CD4-positive, alpha-beta memory T cell (primary cell): ENCODE results near the gene PPM1G. TPM values are rescaled to one million over a fixed set of nuclear protein-coding genes. Genes with fewer than 3 reads are reported as not detected.
"Not testable (repeated sequence)": the region's sequence is repeated elsewhere in the genome, so short reads cannot be mapped to it uniquely, and the experiment has no call there.

Experiments used
- CTCF ChIA-PET: fragments of 350-600 bp; sonication (Branson Sonifier 250); formaldehyde crosslinking; loops from one replicate; lab custom pipeline; 2021; ENCODE audit warnings: inconsistent platforms; ENCODE audit not compliant: partially characterized antibody; lab: Charles Lee
- POLR2A ChIA-PET: fragments of 350-600 bp; sonication (Branson Sonifier 250); formaldehyde crosslinking; loops from one replicate; lab custom pipeline; 2021; ENCODE audit not compliant: partially characterized antibody; lab: Charles Lee
- DNase-seq, 5 donors: peaks; one replicate each; pipeline versions ENCODE4 v3.0.0 to v3.0.0-alpha.2; 2020 to 2022; ENCODE audit warnings: mixed read lengths in 1 of 5
- H3K27ac ChIP-seq: one replicate; pipeline ENCODE4 v1.7.0; 2013; ENCODE audit warnings: low read depth, low read length
- H3K27me3 ChIP-seq: 2 replicates; pipeline ENCODE4 v1.7.0; 2013; ENCODE audit warnings: mild to moderate bottlenecking, low read length, moderate library complexity; ENCODE audit not compliant: insufficient read depth
- H3K36me3 ChIP-seq: 2 replicates; pipeline ENCODE4 v1.7.0; 2013; ENCODE audit warnings: mild to moderate bottlenecking, low read length, moderate library complexity; ENCODE audit not compliant: insufficient read depth
- H3K4me1 ChIP-seq: 2 replicates; pipeline ENCODE4 v1.7.0; 2013; ENCODE audit warnings: mild to moderate bottlenecking, low read length, moderate library complexity; ENCODE audit not compliant: insufficient read depth
- H3K4me3 ChIP-seq, 2 donors: one replicate each; pipeline ENCODE4 v1.7.0; 2013; ENCODE audit warnings: low read length in 2 of 2, mild to moderate bottlenecking in 1 of 2
- H3K9me3 ChIP-seq, 2 donors: one replicate each; pipeline ENCODE4 v1.7.0; 2013; ENCODE audit warnings: low read length in 2 of 2, control low read depth in 1 of 2; ENCODE audit not compliant: control insufficient read depth in 1 of 2
- H3K27ac Mint-ChIP-seq, 7 donors: one replicate each; pipeline ENCODE4 v1.8.0; 2020 to 2021; ENCODE audit warnings: mixed read lengths in 7 of 7, mild to moderate bottlenecking in 6 of 7, inconsistent platforms in 3 of 7, moderate library complexity in 3 of 7
- H3K27me3 Mint-ChIP-seq, 2 donors: one replicate each; pipeline ENCODE4 v1.8.0; 2020 to 2021; ENCODE audit warnings: mixed read lengths in 2 of 2
- H3K36me3 Mint-ChIP-seq, 2 donors: one replicate each; pipeline ENCODE4 v1.8.0; 2020 to 2021; ENCODE audit warnings: mixed read lengths in 2 of 2, inconsistent platforms in 1 of 2, mild to moderate bottlenecking in 1 of 2
- H3K4me1 Mint-ChIP-seq, 4 donors: one replicate each; pipeline ENCODE4 v1.8.0; 2020 to 2021; ENCODE audit warnings: mixed read lengths in 4 of 4, mild to moderate bottlenecking in 1 of 4
- H3K4me3 Mint-ChIP-seq, 8 donors: one replicate each; pipeline ENCODE4 v1.8.0; 2020 to 2021; ENCODE audit warnings: mixed read lengths in 8 of 8, mild to moderate bottlenecking in 7 of 8, moderate library complexity in 6 of 8, inconsistent platforms in 3 of 8
- H3K9me3 Mint-ChIP-seq, 8 donors: one replicate each; pipeline ENCODE4 v1.8.0; 2020 to 2021; ENCODE audit warnings: mixed read lengths in 8 of 8, mild to moderate bottlenecking in 5 of 8, inconsistent platforms in 3 of 8, moderate library complexity in 1 of 8
- intact Hi-C: fragments of 100-400 bp; cut with micrococcal nuclease; formaldehyde crosslinking; loops from one replicate; pipeline ENCODE4 v1.15.1; 2023
- polyA plus RNA-seq, 2 donors: library from polyadenylated mRNA; unstranded; fragments of 300-500 nt; fragmentation: Illumina TruSeq; gene quantifications; one replicate each; pipeline ENCODE4 v1.2.3, GENCODE V29; 2021
- total RNA-seq, 2 experiments: library from RNA; stranded (reverse); gene quantifications; one replicate each; pipeline ENCODE4 v1.2.3, GENCODE V29; 2021

Gene PPM1G
- total and polyA plus RNA-seq, 4 experiments from 2014 or later = 53.8 to 99.4 (median 66.4) TPM

GRCh38 chr2:27362678-27363420 is 46.5 kb downstream of the PPM1G start:
- H3K9me3 Mint-ChIP-seq = no peaks in the 10 kb centered on the region
- H3K27me3 Mint-ChIP-seq = no peaks in the 10 kb centered on the region
- no peak overlapping the region for H3K4me3 Mint-ChIP-seq
- peaks cover 35% of the 10 kb centered on the region for H3K36me3 ChIP-seq
- no peaks in the 10 kb centered on the region for H3K27me3 ChIP-seq
- peaks cover 3% of the 10 kb centered on the region for H3K4me1 ChIP-seq
- H3K4me3 ChIP-seq = no peak overlapping the region
- POLR2A ChIA-PET = interaction anchor here (0.6 to 0.9 kb wide), 3 partner anchors 18 to 303 kb away, joined by 3 read pairs; partner anchors contain the start of gene ZNF513
- peaks cover 20 to 28% of the 10 kb centered on the region in 2 donors for H3K36me3 Mint-ChIP-seq
- H3K9me3 ChIP-seq = no peaks in the 10 kb centered on the region
- CTCF ChIA-PET = interaction anchor here (0.7 kb wide), 1 partner anchor 602 kb away, joined by 3 read pairs; no protein-coding TSS in a partner anchor
- no peak overlapping the region for H3K27ac ChIP-seq
- H3K4me1 Mint-ChIP-seq = peaks cover 7 to 16% (median 8%) of the 10 kb centered on the region in 4 donors
- no peak for DNase-seq
- intact Hi-C loops = no loop called here
- H3K27ac Mint-ChIP-seq = peak overlapping the region in 3 of 7 donors; percentile 4 to 75 (median 16)

GRCh38 chr2:27356382-27357181 is 52.8 kb downstream of the PPM1G start, which contains the start of gene GTF3C2:
Gene GTF3C2, minus strand, starts transcription at chr2:27356764. Its CDS starts 13,210 bp downstream, at chr2:27343554.
- H3K4me1 ChIP-seq = peaks cover 51% of the 10 kb centered on the region
- CTCF ChIA-PET = interaction anchor here (2.6 kb wide), 1 partner anchor 13 kb away, joined by 16 read pairs; the partner anchor contains the start of genes EIF2B4 and SNX17
- peaks cover 4 to 24% of the 10 kb centered on the region in 2 donors for H3K36me3 Mint-ChIP-seq

DNA sequence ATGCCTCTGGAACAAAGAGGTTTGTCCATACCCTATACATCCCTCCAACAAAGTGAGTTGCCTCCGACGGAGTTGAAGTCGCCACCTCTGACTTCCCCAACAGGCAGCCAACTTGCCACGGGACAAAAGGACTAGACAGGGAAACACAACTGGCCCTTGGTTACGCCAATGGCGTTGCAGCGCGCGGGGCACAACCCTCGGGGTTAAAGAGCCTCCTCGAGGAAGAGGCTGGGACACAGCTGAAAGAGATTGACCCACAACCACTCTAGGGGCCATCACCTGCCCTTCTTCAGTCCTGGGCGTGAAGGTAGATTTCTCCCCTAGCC is 53.4 kb downstream of the PPM1G start:
- peak overlapping the region; percentile 96 to 100 (median 99) for H3K27ac Mint-ChIP-seq
- CTCF ChIA-PET = interaction anchor here (0.9 to 2.6 kb wide), 3 partner anchors 9 to 53 kb away, joined by 3 to 16 read pairs (median 4); partner anchors contain the start of genes EIF2B4 and SNX17
- Histone ChIP-seq H3K36me3 (no peaks in the 10 kb centered on the region), H3K4me3 (peak overlapping the region; percentile 49 to 75), H3K27ac (peak overlapping the region; percentile 85), H3K27me3 (no peaks in the 10 kb centered on the region), H3K4me1 (peaks cover 53% of the 10 kb centered on the region), H3K9me3 (no peaks in the 10 kb centered on the region)
- H3K4me1 Mint-ChIP-seq = peaks cover 38 to 68% (median 51%) of the 10 kb centered on the region in 4 donors
- H3K27me3 Mint-ChIP-seq = no peaks in the 10 kb centered on the region
- H3K9me3 Mint-ChIP-seq = peaks cover 0 to 5% (median 0%) of the 10 kb centered on the region in 8 donors
- no peak for DNase-seq
- POLR2A ChIA-PET = interaction anchor here (0.9 to 2.9 kb wide), 11 partner anchors 11 to 308 kb away, joined by 3 to 49 read pairs (median 6); partner anchors contain the start of genes EIF2B4, MPV17, NRBP1 and PPM1G
- H3K36me3 Mint-ChIP-seq = peaks cover 4 to 24% of the 10 kb centered on the region in 2 donors
- peak overlapping the region; percentile 96 to 100 (median 98) for H3K4me3 Mint-ChIP-seq
- intact Hi-C loops = loop anchor here (1.0 to 5.0 kb wide), 7 partner anchors 14 to 271 kb away; partner anchors contain the start of genes CCDC121, EIF2B4, GPN1 and IFT172

More at GRCh38 chr2:27356382-27357181, 52.8 kb downstream of the PPM1G start, which contains the start of gene GTF3C2:
- no peaks in the 10 kb centered on the region for H3K9me3 ChIP-seq
- H3K27ac ChIP-seq = peak within 1 kb of the TSS; percentile 85
- H3K27me3 ChIP-seq = no peaks in the 10 kb centered on the region
- peak; percentile 93 to 97 (median 93) for DNase-seq
- no peaks in the 10 kb centered on the region for H3K36me3 ChIP-seq
- H3K27me3 Mint-ChIP-seq = no peaks in the 10 kb centered on the region
- H3K4me3 ChIP-seq = peak within 1 kb of the TSS; percentile 49 to 75
- peak within 1 kb of the TSS; percentile 96 to 100 (median 99) for H3K27ac Mint-ChIP-seq
- peak within 1 kb of the TSS; percentile 96 to 100 (median 98) for H3K4me3 Mint-ChIP-seq
- POLR2A ChIA-PET = interaction anchor here (0.7 to 2.9 kb wide), 14 partner anchors 10 to 307 kb away, joined by 3 to 49 read pairs (median 4); partner anchors contain the start of genes EIF2B4, MPV17, NRBP1 and OST4
- H3K9me3 Mint-ChIP-seq = peaks cover 0 to 5% (median 0%) of the 10 kb centered on the region in 8 donors
- intact Hi-C loops = loop anchor here (1.0 to 5.0 kb wide), 7 partner anchors 14 to 271 kb away; partner anchors contain the start of genes CCDC121, EIF2B4, GPN1 and IFT172
- H3K4me1 Mint-ChIP-seq = peaks cover 36 to 64% (median 48%) of the 10 kb centered on the region in 4 donors

DNA sequence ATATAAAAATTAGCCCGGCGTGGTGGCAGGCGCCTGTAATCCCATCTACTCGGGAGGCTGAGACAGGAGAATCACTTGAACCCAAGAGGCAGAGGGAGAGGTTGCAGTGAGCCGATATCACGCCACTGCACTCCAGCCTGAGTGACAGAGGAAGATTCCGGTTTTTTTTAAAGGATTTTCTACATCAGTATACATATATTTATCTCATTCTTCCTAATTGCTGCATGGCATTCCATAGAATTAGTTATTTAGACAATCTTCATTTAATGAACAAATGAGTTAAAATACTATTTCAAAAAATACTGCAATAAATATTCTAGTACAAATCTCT is 54.8 kb downstream of the PPM1G start:
- Mint-ChIP-seq H3K27me3 (no peaks in the 10 kb centered on the region), H3K4me1 (peaks cover 44 to 76% (median 56%) of the 10 kb centered on the region in 4 donors), H3K9me3 (peaks cover 0 to 5% (median 0%) of the 10 kb centered on the region in 8 donors), H3K4me3 (peak overlapping the region in 5 of 8 donors; percentile 15 to 54 (median 43)), H3K36me3 (peaks cover 7 to 29% of the 10 kb centered on the region in 2 donors), H3K27ac (peak overlapping the region in 3 of 7 donors; percentile 14 to 99 (median 37))
- Histone ChIP-seq H3K9me3 (no peaks in the 10 kb centered on the region), H3K4me3 (no peak overlapping the region), H3K27ac (no peak overlapping the region), H3K36me3 (no peaks in the 10 kb centered on the region), H3K27me3 (no peaks in the 10 kb centered on the region), H3K4me1 (peaks cover 53% of the 10 kb centered on the region)
- DNase-seq = no peak
- CTCF ChIA-PET = interaction anchor here (1.5 kb wide), 1 partner anchor 15 kb away, joined by 8 read pairs; no protein-coding TSS in a partner anchor
- POLR2A ChIA-PET = no interaction called here
- intact Hi-C loops = no loop called here

DNA sequence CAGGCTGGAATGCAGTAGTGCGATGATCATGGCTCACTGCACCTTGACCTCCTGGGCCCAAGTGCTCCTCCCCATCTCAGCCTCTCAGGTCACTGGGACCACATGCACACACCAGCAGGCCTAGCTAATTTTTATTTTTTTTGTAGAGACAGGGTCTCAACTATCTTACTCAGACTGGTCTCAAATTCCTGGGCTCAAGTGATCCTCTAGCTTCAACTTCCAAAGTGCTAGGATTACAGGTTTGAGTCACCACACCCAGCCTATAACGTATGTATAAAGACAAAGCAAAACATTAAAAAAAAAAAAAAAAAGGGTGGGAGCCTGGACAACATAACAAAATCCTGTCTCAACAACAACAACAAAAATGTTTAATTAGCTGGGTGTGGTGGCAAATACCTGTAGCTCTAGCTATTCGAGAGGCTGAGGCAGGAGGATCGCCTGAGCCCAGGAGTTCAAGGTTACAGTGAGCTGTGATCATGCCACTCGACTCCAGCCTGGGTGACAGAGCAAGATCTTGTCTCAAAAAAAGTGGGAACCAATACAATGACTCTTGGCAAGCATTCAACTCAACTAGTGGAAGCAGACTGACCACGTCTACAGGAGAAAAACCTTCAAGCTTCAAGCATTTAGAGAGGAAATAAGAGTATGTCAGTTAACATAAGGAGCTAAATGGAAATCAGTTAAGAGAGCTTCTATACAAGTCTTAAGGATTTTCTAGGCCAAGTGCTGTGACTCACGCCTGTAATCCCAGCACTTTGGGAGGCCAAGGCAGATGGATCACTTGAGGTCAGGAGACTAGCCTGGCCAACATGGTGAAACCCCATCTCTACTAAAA is 55.4 kb downstream of the PPM1G start:
- peaks cover 45 to 80% (median 57%) of the 10 kb centered on the region in 4 donors for H3K4me1 Mint-ChIP-seq
- H3K27me3 Mint-ChIP-seq = no peaks in the 10 kb centered on the region
- H3K27ac ChIP-seq = no peak overlapping the region
- intact Hi-C loops = no loop called here
- H3K36me3 Mint-ChIP-seq = peaks cover 7 to 30% of the 10 kb centered on the region in 2 donors
- no peak for DNase-seq
- peaks cover 0 to 5% (median 0%) of the 10 kb centered on the region in 8 donors for H3K9me3 Mint-ChIP-seq
- H3K36me3 ChIP-seq = no peaks in the 10 kb centered on the region
- no peaks in the 10 kb centered on the region for H3K27me3 ChIP-seq
- no peak overlapping the region for H3K4me3 ChIP-seq
- no peaks in the 10 kb centered on the region for H3K9me3 ChIP-seq
- CTCF ChIA-PET = interaction anchor here (1.5 to 1.7 kb wide), 2 partner anchors 15 to 329 kb away, joined by 7 to 8 read pairs; no protein-coding TSS in a partner anchor
- H3K4me3 Mint-ChIP-seq = peak overlapping the region in 5 of 8 donors; percentile 15 to 54 (median 43)
- peaks cover 53% of the 10 kb centered on the region for H3K4me1 ChIP-seq
- POLR2A ChIA-PET = no interaction called here
- H3K27ac Mint-ChIP-seq = peak overlapping the region; percentile 14 to 99 (median 64)

- peak overlapping the region in 2 of 7 donors; percentile 57 to 79 for H3K27ac Mint-ChIP-seq
- CTCF ChIA-PET = interaction anchor here (0.7 to 1.7 kb wide), 3 partner anchors 16 to 330 kb away, joined by 3 to 8 read pairs (median 7); no protein-coding TSS in a partner anchor
- DNase-seq, intact Hi-C loops, H3K9me3 ChIP-seq, H3K36me3 ChIP-seq, POLR2A ChIA-PET, H3K27me3 Mint-ChIP-seq, H3K4me3 ChIP-seq, H3K27me3 ChIP-seq, H3K27ac ChIP-seq, H3K9me3 Mint-ChIP-seq: not testable (repeated sequence)
- peaks cover 53% of the 10 kb centered on the region for H3K4me1 ChIP-seq
- H3K36me3 Mint-ChIP-seq = peaks cover 7 to 30% of the 10 kb centered on the region in 2 donors
- peaks cover 43 to 77% (median 54%) of the 10 kb centered on the region in 4 donors for H3K4me1 Mint-ChIP-seq
- peak overlapping the region in 1 of 8 donors; percentile 41 for H3K4me3 Mint-ChIP-seq
Measured at GRCh38 chr2:27353386-27353761, 56.0 kb downstream of the PPM1G start.
